Measurements from ENCODE around the gene GOLGA6L26. TPM values are rescaled to one million over a fixed set of nuclear protein-coding genes. Genes with fewer than 3 reads are reported as not detected.
A peak's percentile ranks its signal among the peaks of the same experiment; 100 is the strongest.
"Not testable (repeated sequence)": the region's sequence is repeated elsewhere in the genome, so short reads cannot be mapped to it uniquely, and the experiment has no call there.

GOLGA6L26 gene
- total and polyA plus RNA-seq, 12 donors: not detected

DNA sequence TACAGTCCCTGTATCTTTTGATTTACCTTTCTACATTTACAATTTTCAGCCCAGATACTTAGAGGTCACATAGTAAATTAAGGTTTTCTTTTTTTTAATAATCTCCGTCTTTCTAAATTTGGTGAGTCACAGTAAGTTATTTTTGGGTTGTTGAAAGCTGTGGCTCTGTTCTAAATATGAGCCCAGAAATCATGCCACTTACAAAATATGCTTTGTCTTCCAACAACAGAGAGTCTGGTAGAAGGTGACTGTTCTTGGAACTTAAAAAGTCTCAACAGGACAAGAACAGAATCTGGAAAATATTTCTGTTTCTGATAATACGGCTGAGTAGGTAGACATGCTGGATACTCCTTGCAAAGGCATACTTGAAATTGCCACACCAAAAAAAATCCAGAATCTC, 36.6 kb upstream of the GOLGA6L26 start:
- Histone ChIP-seq H3K27ac (peak overlapping the region in 9 of 10 donors; percentile 26 to 74 (median 60)), H3K4me3 (no peak overlapping the region)
- ATAC-seq: peak in 1 of 8 donors; percentile 29

DNA sequence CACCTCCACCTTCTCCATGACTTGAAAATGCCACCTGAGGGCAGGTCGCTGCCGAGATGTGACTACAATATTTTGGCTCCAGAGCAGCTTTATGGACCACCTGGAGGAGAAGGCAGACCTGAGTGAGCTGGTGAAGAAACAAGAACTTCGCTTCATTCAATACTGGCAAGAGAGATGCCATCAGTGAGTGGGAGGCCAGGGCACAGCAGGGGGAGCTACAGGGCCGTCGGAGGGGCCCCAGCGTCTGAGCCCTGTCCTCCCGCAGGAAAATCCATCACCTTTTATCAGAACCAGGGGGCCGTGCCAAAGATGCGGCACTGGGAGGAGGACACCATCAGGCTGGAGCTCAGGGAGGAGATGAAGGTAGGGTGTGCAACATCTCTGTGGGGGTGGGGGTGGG, 30.3 kb upstream of the GOLGA6L26 start:
- TF ChIP-seq, protein P1, sequence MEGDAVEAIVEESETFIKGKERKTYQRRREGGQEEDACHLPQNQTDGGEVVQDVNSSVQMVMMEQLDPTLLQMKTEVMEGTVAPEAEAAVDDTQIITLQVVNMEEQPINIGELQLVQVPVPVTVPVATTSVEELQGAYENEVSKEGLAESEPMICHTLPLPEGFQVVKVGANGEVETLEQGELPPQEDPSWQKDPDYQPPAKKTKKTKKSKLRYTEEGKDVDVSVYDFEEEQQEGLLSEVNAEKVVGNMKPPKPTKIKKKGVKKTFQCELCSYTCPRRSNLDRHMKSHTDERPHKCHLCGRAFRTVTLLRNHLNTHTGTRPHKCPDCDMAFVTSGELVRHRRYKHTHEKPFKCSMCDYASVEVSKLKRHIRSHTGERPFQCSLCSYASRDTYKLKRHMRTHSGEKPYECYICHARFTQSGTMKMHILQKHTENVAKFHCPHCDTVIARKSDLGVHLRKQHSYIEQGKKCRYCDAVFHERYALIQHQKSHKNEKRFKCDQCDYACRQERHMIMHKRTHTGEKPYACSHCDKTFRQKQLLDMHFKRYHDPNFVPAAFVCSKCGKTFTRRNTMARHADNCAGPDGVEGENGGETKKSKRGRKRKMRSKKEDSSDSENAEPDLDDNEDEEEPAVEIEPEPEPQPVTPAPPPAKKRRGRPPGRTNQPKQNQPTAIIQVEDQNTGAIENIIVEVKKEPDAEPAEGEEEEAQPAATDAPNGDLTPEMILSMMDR (IDR thresholded peaks at IDR 0.05): peak in 6 of 9 donors; percentile 19 to 46 (median 36)
- H3K27me3 ChIP-seq; H3K9me3 ChIP-seq; DNase-seq; H3K36me3 ChIP-seq; H3K4me1 ChIP-seq; ATAC-seq; intact Hi-C loops (cut with DNase I); H3K4me3 ChIP-seq; H3K27ac ChIP-seq: not testable (repeated sequence)
- 52 to 91% methylated on average over 3 to 6 of the region's 9 CpGs for WGBS, 2 donors

More for the DNA sequence above, 36.6 kb upstream of the GOLGA6L26 start:
- DNase-seq: no peak
- WGBS, 2 donors: 49 to 65% methylated on average over 2 of the region's 2 CpGs
- peaks cover 0 to 15% (median 4%) of the 10 kb centered on the region in 9 donors for H3K4me1 ChIP-seq
- no peaks in the 10 kb centered on the region for H3K27me3 ChIP-seq
- TF ChIP-seq, protein P1 (IDR thresholded peaks at IDR 0.05): no peak
- intact Hi-C loops (cut with DNase I): no loop called here
- no peaks in the 10 kb centered on the region for H3K36me3 ChIP-seq
- no peaks in the 10 kb centered on the region for H3K9me3 ChIP-seq

DNA sequence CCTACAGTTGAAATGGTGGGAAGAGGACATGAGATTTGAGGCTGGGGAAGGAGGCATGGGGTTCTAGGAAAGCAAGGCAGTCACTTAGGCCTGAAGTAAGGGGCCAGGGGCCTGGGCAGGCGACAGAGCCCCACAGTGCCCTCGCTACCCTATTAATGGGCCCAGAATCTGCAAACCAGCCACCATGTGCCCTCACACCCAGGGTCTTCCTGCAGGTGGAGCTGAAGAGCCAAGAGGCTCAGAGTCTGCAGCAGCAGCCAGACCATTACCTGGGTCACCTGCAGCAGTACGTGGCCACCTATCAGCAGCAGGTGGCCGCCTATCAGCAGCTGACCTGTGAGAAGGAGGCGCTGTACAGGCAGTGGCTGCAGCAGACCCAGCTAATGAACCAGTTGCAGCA, 28.6 kb upstream of the GOLGA6L26 start:
- DNase-seq; H3K27ac ChIP-seq; ATAC-seq; H3K4me3 ChIP-seq; H3K36me3 ChIP-seq; intact Hi-C loops (cut with DNase I); H3K27me3 ChIP-seq; H3K9me3 ChIP-seq; H3K4me1 ChIP-seq: not testable (repeated sequence)
- 90% methylated on average over 2 of the region's 5 CpGs; no CpG with 5 or more reads in 1 of the 2 donors for WGBS, 2 donors

DNA sequence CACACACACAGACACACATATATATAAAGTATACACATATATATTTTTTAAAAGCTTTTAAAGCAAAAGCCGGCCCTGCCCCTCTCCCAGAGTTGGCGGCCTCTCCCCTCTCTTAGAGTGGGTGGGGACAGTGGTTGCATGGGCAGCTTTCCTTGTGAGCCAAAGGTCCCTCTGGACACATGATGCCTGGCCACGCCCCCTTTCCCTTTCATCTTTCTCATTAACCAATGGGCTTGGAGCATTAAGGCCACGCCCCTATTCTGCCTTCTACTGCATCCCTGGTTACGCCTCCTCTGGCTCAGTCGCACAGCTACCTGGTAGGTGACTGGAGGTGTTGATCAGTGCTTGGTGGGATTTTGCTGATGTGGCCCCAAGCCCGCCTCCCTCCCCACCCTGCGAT, 20.5 kb upstream of the GOLGA6L26 start, which contains the start of gene GOLGA8S:
Gene GOLGA8S (plus strand): TSS at position 301 of the 400 bp plus-strand sequence. CDS start 62 bp downstream, at position 363.
- WGBS, 2 donors: no CpG with 5 or more reads among the region's 8 CpGs
- H3K4me1 ChIP-seq; H3K9me3 ChIP-seq; ATAC-seq; H3K4me3 ChIP-seq; H3K36me3 ChIP-seq; DNase-seq; H3K27me3 ChIP-seq; H3K27ac ChIP-seq; intact Hi-C loops (cut with DNase I): not testable (repeated sequence)

DNA sequence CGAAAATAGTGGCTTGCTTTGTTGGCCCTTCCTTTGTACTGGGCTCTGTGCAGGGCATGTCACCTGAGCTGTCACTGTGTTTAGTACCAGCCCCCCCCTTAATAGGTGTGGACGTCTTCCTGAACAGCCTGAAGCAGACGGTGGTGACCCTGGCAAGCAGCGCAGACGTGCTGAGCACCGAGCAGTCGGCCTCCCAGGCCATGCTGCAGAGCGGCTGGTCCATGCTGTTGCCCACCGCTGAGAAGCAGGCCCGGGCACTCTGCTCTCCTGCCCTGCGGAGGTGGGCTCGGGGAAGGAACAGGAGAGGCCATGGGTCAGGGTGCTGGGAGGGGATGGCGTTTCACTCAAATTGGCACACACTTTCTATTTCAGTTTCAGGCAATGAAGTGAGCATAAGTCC, 22.8 kb downstream of the GOLGA6L26 start:
- DNase-seq; intact Hi-C loops (cut with DNase I): not testable (repeated sequence)
- H3K36me3 ChIP-seq: peaks cover 0 to 54% (median 11%) of the 10 kb centered on the region in 9 donors

DNA sequence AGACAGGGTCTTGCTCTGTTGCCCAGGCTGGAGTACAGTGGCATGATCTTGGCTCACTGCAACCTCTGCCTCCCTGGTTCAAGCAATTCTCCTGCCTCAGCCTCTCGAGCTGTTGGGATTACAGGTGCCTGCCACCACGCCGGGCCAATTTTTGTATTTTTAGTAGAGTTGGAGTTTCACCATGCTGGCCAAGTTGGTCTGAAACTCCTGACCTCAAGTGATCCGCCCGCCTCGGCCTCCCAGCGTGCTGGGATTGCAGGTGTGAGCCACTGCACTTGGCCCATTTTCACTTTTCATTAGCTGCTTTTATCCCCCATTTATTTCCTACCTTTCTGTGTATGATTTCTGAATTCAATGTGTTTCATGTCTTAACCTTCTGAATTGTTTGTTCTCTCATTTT, 28.1 kb downstream of the GOLGA6L26 start:
- H3K27ac ChIP-seq; DNase-seq; intact Hi-C loops (cut with DNase I); ATAC-seq; H3K4me3 ChIP-seq; H3K27me3 ChIP-seq; H3K9me3 ChIP-seq: not testable (repeated sequence)
- peaks cover 0 to 54% (median 11%) of the 10 kb centered on the region in 9 donors for H3K36me3 ChIP-seq
- peaks cover 0 to 30% (median 19%) of the 10 kb centered on the region in 9 donors for H3K4me1 ChIP-seq
- WGBS, 2 donors: 93 to 95% methylated on average over 7 of the region's 7 CpGs

More for the DNA sequence above, 22.8 kb downstream of the GOLGA6L26 start:
- not testable (repeated sequence) for H3K27me3 ChIP-seq, H3K4me1 ChIP-seq, H3K27ac ChIP-seq, H3K4me3 ChIP-seq, H3K9me3 ChIP-seq, ATAC-seq
- 87 to 90% methylated on average over 13 of the region's 13 CpGs for WGBS, 2 donors

DNA sequence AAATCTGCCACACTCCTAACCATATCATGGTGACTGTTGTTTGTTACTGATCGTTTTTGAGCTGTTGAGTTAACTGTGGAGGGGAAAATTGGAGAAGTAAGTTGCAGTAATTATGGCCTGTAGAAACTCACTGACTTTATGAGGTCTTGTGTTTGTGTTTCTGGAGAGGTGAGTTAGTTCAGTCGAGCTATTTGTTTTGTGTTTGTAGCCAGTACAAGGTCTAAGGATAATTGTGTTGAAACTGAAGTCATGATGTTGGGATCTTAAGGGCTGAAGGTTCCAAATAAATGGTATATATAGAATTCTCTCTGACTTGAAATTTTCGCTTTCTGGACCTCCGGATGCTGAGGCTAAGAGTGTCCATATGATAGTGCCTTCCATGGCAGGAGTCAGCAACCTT, 29.2 kb downstream of the GOLGA6L26 start:
- peaks cover 0 to 43% (median 3%) of the 10 kb centered on the region in 9 donors for H3K36me3 ChIP-seq
- H3K4me3 ChIP-seq: peak overlapping the region in 6 of 10 donors; percentile 51 to 58 (median 56)
- ATAC-seq; DNase-seq; H3K27me3 ChIP-seq; intact Hi-C loops (cut with DNase I); H3K27ac ChIP-seq; H3K9me3 ChIP-seq: not testable (repeated sequence)
- H3K4me1 ChIP-seq: peaks cover 0 to 30% (median 19%) of the 10 kb centered on the region in 9 donors
- 60 to 63% methylated on average over 4 of the region's 4 CpGs for WGBS, 2 donors

DNA sequence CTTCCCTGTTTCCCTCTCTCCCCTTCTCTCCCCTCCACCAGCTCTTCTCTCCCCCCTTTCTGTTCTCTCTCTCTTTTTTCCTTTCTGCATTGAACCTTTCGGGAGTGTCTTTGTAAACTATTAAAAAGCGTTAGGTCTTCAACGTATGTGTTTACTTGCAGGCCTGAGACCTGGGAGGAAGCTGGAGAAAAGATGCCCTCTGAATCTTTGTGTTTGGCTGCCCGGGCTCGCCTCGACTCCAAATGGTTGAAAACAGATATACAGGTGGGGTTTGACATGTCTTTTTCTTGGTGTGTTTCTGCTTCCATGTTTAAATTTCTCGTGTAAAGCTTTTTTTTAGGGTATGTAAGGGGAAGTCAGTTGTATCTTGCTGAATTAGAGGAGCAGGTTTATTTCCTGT, 29.7 kb downstream of the GOLGA6L26 start:
- ATAC-seq; H3K9me3 ChIP-seq; H3K27me3 ChIP-seq; intact Hi-C loops (cut with DNase I); DNase-seq: not testable (repeated sequence)
- H3K27ac ChIP-seq: peak overlapping the region in 7 of 10 donors; percentile 12 to 72 (median 52)
- 8 to 10% methylated on average over 7 of the region's 7 CpGs for WGBS, 2 donors
- peaks cover 0 to 38% (median 0%) of the 10 kb centered on the region in 9 donors for H3K36me3 ChIP-seq
- peak overlapping the region in 9 of 10 donors; percentile 32 to 58 (median 53) for H3K4me3 ChIP-seq
- H3K4me1 ChIP-seq: peaks cover 0 to 30% (median 19%) of the 10 kb centered on the region in 9 donors

DNA sequence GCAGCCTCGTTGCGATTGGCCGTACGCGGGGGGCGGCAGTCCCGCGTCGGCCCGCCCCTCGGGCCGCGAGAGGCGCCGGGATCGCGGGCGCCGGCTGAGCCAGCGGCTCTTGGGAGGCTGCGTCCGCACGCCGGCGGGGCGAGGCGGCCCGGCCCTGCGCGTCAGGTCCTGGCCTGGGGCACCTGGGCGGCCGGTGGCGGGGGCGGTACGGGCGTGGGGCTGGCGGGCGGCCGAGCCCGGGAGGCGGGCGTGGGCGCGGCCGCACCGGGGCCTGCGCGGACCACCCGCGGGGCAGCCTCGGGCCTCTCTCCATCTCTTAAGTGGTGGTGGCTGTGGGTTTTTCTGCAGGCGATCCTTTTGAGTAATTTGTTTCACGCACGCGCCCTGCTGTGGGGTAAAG, 30.3 kb downstream of the GOLGA6L26 start:
- H3K9me3 ChIP-seq; H3K27me3 ChIP-seq; intact Hi-C loops (cut with DNase I); ATAC-seq: not testable (repeated sequence)
- Histone ChIP-seq H3K4me3 (peak overlapping the region in 9 of 10 donors; percentile 32 to 58 (median 53)), H3K4me1 (peaks cover 0 to 30% (median 19%) of the 10 kb centered on the region in 9 donors), H3K36me3 (peaks cover 0 to 32% (median 0%) of the 10 kb centered on the region in 9 donors), H3K27ac (peak overlapping the region in 6 of 10 donors; percentile 12 to 72 (median 50))
- 0 to 1% methylated on average over 13 to 46 of the region's 55 CpGs for WGBS, 2 donors
- DNase-seq: peak in 1 of 2 donors; percentile 57
